Spleen (tissue), 11 donors: Measurements from ENCODE around the gene ANAPC7. TPM values are rescaled to one million over a fixed set of nuclear protein-coding genes. Genes with fewer than 3 reads are reported as not detected.

ENCODE experiments used
- DNase-seq: peaks from one replicate; pipeline ENCODE4 v3.0.0-alpha.2; 2020
- H3K27ac ChIP-seq, 8 donors: fragments of 200-600 bp; sonication (generic) in 7 of 8; 1 replicate in 4 of 8; 2 replicates in 4 of 8; pipeline versions ENCODE4 v1.5.0 to v1.8.0; 2016 to 2021; ENCODE audit warnings: inconsistent platforms in 4 of 8, mild to moderate bottlenecking in 4 of 8, moderate library complexity in 1 of 8
- H3K27me3 ChIP-seq, 7 donors: fragments of 200-600 bp; sonication (generic) in 6 of 7; replicated peaks in 1 of 7; 1 replicate in 4 of 7; 2 replicates in 3 of 7; pipeline versions ENCODE4 v1.5.0 to v1.8.0; 2016 to 2021; ENCODE audit warnings: inconsistent platforms in 3 of 7, mild to moderate bottlenecking in 1 of 7
- H3K36me3 ChIP-seq, 6 donors: fragments of 200-600 bp; sonication (generic) in 5 of 6; 1 replicate in 4 of 6; 2 replicates in 2 of 6; pipeline versions ENCODE4 v1.5.0 to v1.8.0; 2016 to 2021; ENCODE audit warnings: inconsistent platforms in 2 of 6
- H3K4me1 ChIP-seq, 6 donors: fragments of 200-600 bp; sonication (generic) in 5 of 6; 1 replicate in 3 of 6; 2 replicates in 3 of 6; pipeline versions ENCODE4 v1.5.0 to v1.8.0; 2016 to 2021; ENCODE audit warnings: inconsistent platforms in 3 of 6
- H3K4me3 ChIP-seq, 8 donors: fragments of 200-600 bp; sonication (generic) in 7 of 8; 1 replicate in 4 of 8; 2 replicates in 4 of 8; pipeline versions ENCODE4 v1.5.0 to v1.8.0; 2016 to 2021; ENCODE audit warnings: inconsistent platforms in 4 of 8, mild to moderate bottlenecking in 4 of 8, moderate library complexity in 2 of 8
- H3K9me3 ChIP-seq, 8 donors: fragments of 200-600 bp; sonication (generic) in 7 of 8; 1 replicate in 4 of 8; 2 replicates in 4 of 8; pipeline versions ENCODE4 v1.5.0 to v1.8.0; 2016 to 2021; ENCODE audit warnings: inconsistent platforms in 4 of 8
- CTCF ChIP-seq, 11 experiments: fragments of 200-600 bp in 7 of 11; fragments of 450-650 bp in 4 of 11; sonication (generic) in 4 of 11; IDR thresholded peaks in 8 of 11; conservative IDR thresholded peaks in 3 of 11; 1 replicate in 7 of 11; 2 replicates in 4 of 11; pipeline versions ENCODE4 v1.4.0 to v1.8.0; 2016 to 2021; ENCODE audit warnings: antibody characterized with exemption in 11 of 11, inconsistent platforms in 4 of 11, mild to moderate bottlenecking in 1 of 11
- POLR2A ChIP-seq, 3 donors: fragments of 450-650 bp; IDR thresholded peaks; one replicate each; pipeline ENCODE4 v1.5.1; 2017; ENCODE audit warnings: antibody characterized with exemption in 3 of 3, mild to moderate bottlenecking in 1 of 3
- POLR2AphosphoS5 ChIP-seq, 3 donors: sonication (generic); formaldehyde crosslinking; IDR thresholded peaks; one replicate each; pipeline ENCODE4 v1.5.1; 2017; ENCODE audit warnings: antibody characterized with exemption in 3 of 3
- WGBS, 5 donors: extraction: QIAGEN DNeasy Blood & Tissue Kit in 3 of 5; methylation state at CpG; one replicate each; pipeline versions ENCODE4 v1.1.5 to v1.1.7; 2013 to 2018; 5-methylcytosine and 5-hydroxymethylcytosine counted together
- intact Hi-C: fragments of 100-400 bp; cut with DNase I; formaldehyde crosslinking; loops from one replicate; pipeline ENCODE4 v1.15.0; 2023; ENCODE audit warnings: low total_unique reads
- polyA plus RNA-seq, 3 donors: library from polyadenylated mRNA; stranded (reverse); fragments of 200-250 nt; gene quantifications; one replicate each; pipeline ENCODE4 v1.2.1, GENCODE V29; 2013
- small RNA-seq, 4 donors: library from RNA; depleted of rRNA; stranded (forward); fragments of <200 nt; gene quantifications; one replicate each; pipeline ENCODE3, GENCODE V24; 2016
- total RNA-seq, 7 donors: library from RNA; depleted of rRNA in 3 of 7; stranded (reverse); fragments of >200 nt in 3 of 7; fragmentation: NEBNext Ultra II Directional in 4 of 7; extraction: Animal tissue kit (Norgen Biotek cat#: 25700) in 4 of 7; gene quantifications; one replicate each; pipeline versions ENCODE4 v1.1.0 to v1.2.1, GENCODE V29; 2016 to 2021
- donor health status: healthy with polysubstance abuse.
- donor health status: DM: no; HTN: no; CAD: no; lungs with moderate emphysema.
- donor health status: DM: no; HTN: no; CAD: no.
- donor health status: Bipolar disorder and iron deficiency.
- donor health status: healthy.
- donor health status: DM: no; HTN: no; CAD: no.
- donor health status: DM: yes; HTN: yes; CAD: no.

ANAPC7 gene
- total and polyA plus RNA-seq, 10 donors = 32.2 to 78.0 (median 50.3) TPM

- no peak for TF ChIP-seq POLR2A (IDR thresholded peaks at IDR 0.05)
- no peak for TF ChIP-seq CTCF (IDR thresholded peaks at IDR 0.05 in 8 of 11, conservative IDR thresholded peaks at IDR 0.05 in 3 of 11)
- no peak for TF ChIP-seq POLR2AphosphoS5 (IDR thresholded peaks at IDR 0.05)
- H3K9me3 ChIP-seq = no peaks in the 10 kb centered on the region
- intact Hi-C loops = no loop called here
- H3K4me1 ChIP-seq = peaks cover 0 to 20% (median 8%) of the 10 kb centered on the region in 6 donors
- no peak overlapping the region for H3K27ac ChIP-seq
- peaks cover 0 to 100% (median 81%) of the 10 kb centered on the region in 6 donors for H3K36me3 ChIP-seq
- no peaks in the 10 kb centered on the region for H3K27me3 ChIP-seq
- WGBS, 5 donors = 91 to 97% (median 96%) methylated on average over 4 of the region's 4 CpGs
- no peak for DNase-seq
- no peak overlapping the region for H3K4me3 ChIP-seq
These were observed 73.8 kb downstream of the ANAPC7 start for GRCh38 chr12:110329710-110330109.

Small RNA genes lying within 50 kb of the gene (small RNA-seq; reads per million reads assigned to genes)
- 0 reads per million in 4 donors for gene RN7SL769P

Other genes with a start within 250 kb of the ANAPC7 start
- 100 to 1,000 TPM in 6 of 7 donors, 10 to 100 TPM in 1; 89.8 to 143 (median 118) TPM for gene ATP2A2, start 122.5 kb downstream of the ANAPC7 start, total RNA-seq
- 10 to 100 TPM in 2 of 3 donors, 1 to 10 TPM in 1; 7.8 to 18.4 (median 12.3) TPM for gene ATP2A2, start 122.5 kb downstream of the ANAPC7 start, polyA plus RNA-seq
- 100 to 1,000 TPM; 301 to 568 (median 353) TPM for gene ARPC3, start 46.6 kb upstream of the ANAPC7 start, total RNA-seq
- 100 to 1,000 TPM; 614 to 762 (median 699) TPM for gene ARPC3, start 46.6 kb upstream of the ANAPC7 start, polyA plus RNA-seq
- 10 to 100 TPM; 12.5 to 29.9 (median 19.8) TPM for gene GPN3, start 64.5 kb upstream of the ANAPC7 start, total RNA-seq
- gene GPN3, start 64.5 kb upstream of the ANAPC7 start, polyA plus RNA-seq = 10 to 100 TPM; 11.6 to 21.2 (median 18.7) TPM
- gene FAM216A, start 65.1 kb upstream of the ANAPC7 start, total RNA-seq = 10 to 100 TPM in 2 of 7 donors, 1 to 10 TPM in 5; 6.9 to 19.4 (median 8.1) TPM
- gene FAM216A, start 65.1 kb upstream of the ANAPC7 start, polyA plus RNA-seq = 10 to 100 TPM; 10.1 to 17.5 (median 15.9) TPM
- gene VPS29, start 98.4 kb upstream of the ANAPC7 start, total RNA-seq = 100 to 1,000 TPM in 4 of 7 donors, 10 to 100 TPM in 3; 77.9 to 131 (median 103) TPM
- gene VPS29, start 98.4 kb upstream of the ANAPC7 start, polyA plus RNA-seq = 100 to 1,000 TPM; 152 to 228 (median 193) TPM
- gene RAD9B, start 98.6 kb upstream of the ANAPC7 start, total RNA-seq = 1 to 10 TPM in 6 of 7 donors, under 1 TPM in 1; 0.67 to 2.2 (median 1.4) TPM
- gene RAD9B, start 98.6 kb upstream of the ANAPC7 start, polyA plus RNA-seq = under 1 TPM; 0.35 to 0.74 (median 0.61) TPM
- gene PPTC7, start 179.6 kb upstream of the ANAPC7 start, total RNA-seq = 10 to 100 TPM; 20.1 to 27.3 (median 26.5) TPM
- gene PPTC7, start 179.6 kb upstream of the ANAPC7 start, polyA plus RNA-seq = 1 to 10 TPM; 7.5 to 9.9 (median 8.3) TPM
- 10 to 100 TPM; 14.8 to 30.8 (median 24.5) TPM for gene TCTN1, start 210.4 kb upstream of the ANAPC7 start, total RNA-seq
- 10 to 100 TPM in 2 of 3 donors, 1 to 10 TPM in 1; 8.4 to 21.0 (median 14.7) TPM for gene TCTN1, start 210.4 kb upstream of the ANAPC7 start, polyA plus RNA-seq